Epidermal melanocyte (primary cell): ENCODE results near the gene PEAK1.
"Not testable (repeated sequence)": the region's sequence is repeated elsewhere in the genome, so short reads cannot be mapped to it uniquely, and the experiment has no call there.

ENCODE experiments used
- DNase-seq: peaks from one replicate; pipeline ENCODE4 v3.0.0; 2011; ENCODE audit warnings: low spot score; ENCODE audit not compliant: insufficient read length

The PEAK1 gene

GRCh38 chr15:77181305-77182074 lies 238.4 kb downstream of the PEAK1 start:
- no peak for DNase-seq

- peak; percentile 61 for DNase-seq
These were observed 239.1 kb downstream of the PEAK1 start for GRCh38 chr15:77180757-77181156.

- DNase-seq, result no peak
These were observed 239.6 kb downstream of the PEAK1 start for GRCh38 chr15:77180270-77180669.

- no peak for DNase-seq
These were observed 240.3 kb downstream of the PEAK1 start for GRCh38 chr15:77179541-77179998.

- no peak for DNase-seq
These were observed 241.5 kb downstream of the PEAK1 start for GRCh38 chr15:77178411-77178810.

- DNase-seq, result not testable (repeated sequence)
These were observed 243.8 kb downstream of the PEAK1 start for GRCh38 chr15:77176148-77176547.

- DNase-seq, result no peak
These were observed 246.4 kb downstream of the PEAK1 start for GRCh38 chr15:77173487-77173886.

GRCh38 chr15:77171221-77171967 lies 248.5 kb downstream of the PEAK1 start:
- no peak for DNase-seq

GRCh38 chr15:77168616-77169015 lies 251.3 kb downstream of the PEAK1 start:
- DNase-seq, result no peak

- DNase-seq, result no peak
These were observed 251.8 kb downstream of the PEAK1 start for GRCh38 chr15:77168141-77168540.

- no peak for DNase-seq
These were observed 252.5 kb downstream of the PEAK1 start for GRCh38 chr15:77167406-77167805.

- no peak for DNase-seq
These were observed 256.0 kb downstream of the PEAK1 start for GRCh38 chr15:77163781-77164384.

GRCh38 chr15:77162872-77163633 lies 256.9 kb downstream of the PEAK1 start:
- DNase-seq, result no peak

GRCh38 chr15:77160562-77161478 lies 259.1 kb downstream of the PEAK1 start:
- DNase-seq, result no peak

GRCh38 chr15:77156000-77156399 lies 263.9 kb downstream of the PEAK1 start:
- DNase-seq, result not testable (repeated sequence)

- no peak for DNase-seq
These were observed 271.7 kb downstream of the PEAK1 start for GRCh38 chr15:77148191-77148590.

- DNase-seq, result no peak
These were observed 274.5 kb downstream of the PEAK1 start for GRCh38 chr15:77145370-77145769.

- peak; percentile 71 for DNase-seq
These were observed 275.3 kb downstream of the PEAK1 start for GRCh38 chr15:77144492-77145070.

- DNase-seq, result no peak
These were observed 275.9 kb downstream of the PEAK1 start for GRCh38 chr15:77144026-77144425.

GRCh38 chr15:77143616-77144015 lies 276.3 kb downstream of the PEAK1 start:
- DNase-seq, result no peak
